ENCODE measurements around the gene LRRC75A.
"Not testable (repeated sequence)": the region's sequence is repeated elsewhere in the genome, so short reads cannot be mapped to it uniquely, and the experiment has no call there.

The LRRC75A gene

DNA sequence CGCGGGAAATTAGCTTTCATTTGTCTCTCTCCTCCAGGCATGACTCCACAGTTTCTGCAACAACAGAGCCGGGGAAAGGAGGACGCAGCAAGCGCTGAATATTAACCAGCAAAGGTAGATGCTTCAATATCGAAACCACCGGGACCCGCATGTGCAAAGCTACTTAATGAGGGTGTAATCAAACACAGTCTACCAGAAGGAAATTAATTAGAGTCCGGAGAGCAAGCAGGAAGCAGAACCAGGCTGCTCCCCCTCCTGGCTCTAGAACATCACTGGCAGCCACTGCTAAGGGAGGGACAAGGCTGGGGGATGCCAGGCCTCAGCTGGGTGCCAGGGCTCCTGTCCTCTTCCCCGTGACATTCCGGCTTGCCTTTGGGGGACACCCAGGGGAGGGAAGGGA is 21.7 kb downstream of the LRRC75A start:
- DNase-seq: no peak

DNA sequence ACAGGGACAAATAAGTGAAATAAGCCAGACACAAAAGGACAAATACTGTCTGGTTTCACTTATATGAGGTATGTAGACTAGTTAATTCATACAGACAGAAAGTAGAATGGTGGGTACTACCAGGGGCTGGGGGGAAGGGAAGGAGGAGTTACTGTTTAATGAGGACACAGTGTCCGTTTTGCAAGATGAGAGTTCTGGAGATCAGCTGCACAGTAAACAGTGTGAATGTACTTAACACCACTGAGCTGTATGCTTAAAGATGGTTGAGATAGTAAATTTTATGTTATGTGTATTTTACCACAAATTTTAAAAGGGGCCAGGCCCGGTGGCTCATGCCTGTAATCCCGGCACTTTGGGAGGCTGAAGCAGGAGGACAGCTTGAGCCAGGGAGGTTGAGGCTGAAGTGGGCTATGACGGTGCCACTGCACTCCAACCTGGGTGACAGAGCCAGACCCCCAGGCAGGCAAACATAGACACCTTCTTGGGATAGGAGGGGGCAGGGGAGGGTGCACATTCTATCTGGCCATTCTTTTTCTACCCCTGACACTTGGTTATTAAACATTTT is 23.5 kb downstream of the LRRC75A start:
- DNase-seq: no peak

DNA sequence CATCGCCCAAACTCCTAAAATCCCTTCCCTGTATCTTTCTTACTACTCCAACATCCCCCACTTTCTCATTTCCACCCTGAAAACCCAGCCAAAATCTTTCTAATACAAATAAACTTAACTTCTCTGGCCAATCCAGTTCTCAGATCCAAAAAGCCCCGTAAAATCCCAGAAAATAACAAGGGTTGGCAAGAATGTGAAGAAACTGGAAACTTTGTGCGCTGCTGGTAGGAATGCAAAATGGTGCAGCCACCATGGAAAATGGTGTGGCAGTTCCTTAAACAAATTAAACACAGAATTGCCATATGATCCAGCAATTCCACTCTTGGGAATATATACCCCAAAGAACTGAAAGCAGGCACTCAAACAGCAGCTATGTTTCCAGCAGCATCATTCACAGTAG is 24.1 kb downstream of the LRRC75A start:
- no peak for DNase-seq

DNA sequence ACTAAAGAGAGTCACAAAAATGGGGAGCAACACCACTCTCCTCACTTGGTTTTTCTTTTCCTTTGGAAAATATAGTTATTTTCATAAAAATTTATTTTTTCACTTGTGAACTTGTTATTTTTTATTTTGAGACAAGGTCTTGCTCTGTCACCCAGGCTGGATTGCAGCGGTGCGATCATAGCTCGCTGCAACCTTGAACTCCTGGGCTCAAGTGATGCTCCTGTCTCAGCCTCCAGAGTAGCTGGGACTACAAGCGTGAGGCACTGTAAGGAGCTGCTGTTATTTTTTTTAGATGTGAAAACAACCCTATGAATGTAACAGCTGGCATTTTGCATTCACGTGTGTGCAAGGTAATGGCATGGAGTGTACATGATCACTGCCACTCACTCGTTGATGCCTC is 24.9 kb downstream of the LRRC75A start:
- no peak for DNase-seq

DNA sequence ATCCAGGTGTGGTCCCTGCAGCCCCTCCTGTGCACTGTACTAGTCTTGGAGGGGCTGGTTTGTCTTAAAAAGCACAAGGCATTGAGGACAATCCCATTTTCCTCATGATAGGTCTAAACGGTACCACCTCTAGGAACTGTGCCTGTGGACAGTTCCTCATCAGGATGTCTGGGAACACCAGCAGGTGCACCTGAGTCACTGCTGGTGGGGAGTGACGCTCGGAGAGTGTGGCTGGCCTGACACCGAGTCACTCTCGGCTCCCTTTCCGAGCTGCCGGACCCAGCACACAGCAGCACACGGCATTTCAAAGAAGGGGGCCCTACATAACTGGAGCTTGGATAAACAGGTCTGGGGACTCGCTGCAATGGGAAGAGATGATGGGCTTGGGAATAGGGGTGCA is 25.6 kb downstream of the LRRC75A start:
- DNase-seq: no peak

DNA sequence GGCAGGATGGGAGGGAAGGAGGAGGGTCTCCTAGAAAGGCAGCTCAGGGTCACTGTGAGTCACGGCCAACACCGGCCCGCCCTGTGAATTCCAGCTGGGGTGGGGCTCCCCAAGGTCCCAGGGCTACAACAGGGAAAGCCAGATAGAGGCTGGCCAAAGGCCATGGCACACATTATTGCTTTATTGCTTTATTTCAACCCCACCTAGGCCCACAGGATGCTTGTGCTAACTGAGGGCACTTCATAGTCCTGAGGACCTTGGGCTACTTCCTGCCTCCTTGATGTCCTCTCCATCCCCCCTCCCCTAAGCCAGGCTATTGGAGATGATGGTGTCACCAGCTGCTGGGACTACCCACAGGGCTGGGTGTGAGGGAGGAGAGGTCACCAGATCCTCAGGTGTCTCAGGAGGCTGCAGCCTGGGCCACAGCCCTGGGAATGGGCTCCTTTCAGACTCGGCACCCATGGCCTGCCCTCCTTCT is 26.1 kb downstream of the LRRC75A start:
- no peak for DNase-seq

DNA sequence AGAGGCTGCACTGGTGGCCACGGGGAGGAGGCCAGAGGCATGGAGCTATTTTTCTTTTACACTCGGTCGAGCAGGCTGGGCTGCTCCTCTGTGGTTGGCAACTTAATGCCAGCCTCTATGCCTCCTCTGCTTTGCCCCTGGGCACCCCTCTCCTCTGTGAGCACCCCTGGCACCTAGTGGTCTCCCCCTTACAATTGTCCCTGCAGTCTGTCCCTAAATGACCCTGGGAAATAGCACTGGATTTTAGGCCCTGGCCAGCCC is 27.0 kb downstream of the LRRC75A start:
- no peak for DNase-seq

DNA sequence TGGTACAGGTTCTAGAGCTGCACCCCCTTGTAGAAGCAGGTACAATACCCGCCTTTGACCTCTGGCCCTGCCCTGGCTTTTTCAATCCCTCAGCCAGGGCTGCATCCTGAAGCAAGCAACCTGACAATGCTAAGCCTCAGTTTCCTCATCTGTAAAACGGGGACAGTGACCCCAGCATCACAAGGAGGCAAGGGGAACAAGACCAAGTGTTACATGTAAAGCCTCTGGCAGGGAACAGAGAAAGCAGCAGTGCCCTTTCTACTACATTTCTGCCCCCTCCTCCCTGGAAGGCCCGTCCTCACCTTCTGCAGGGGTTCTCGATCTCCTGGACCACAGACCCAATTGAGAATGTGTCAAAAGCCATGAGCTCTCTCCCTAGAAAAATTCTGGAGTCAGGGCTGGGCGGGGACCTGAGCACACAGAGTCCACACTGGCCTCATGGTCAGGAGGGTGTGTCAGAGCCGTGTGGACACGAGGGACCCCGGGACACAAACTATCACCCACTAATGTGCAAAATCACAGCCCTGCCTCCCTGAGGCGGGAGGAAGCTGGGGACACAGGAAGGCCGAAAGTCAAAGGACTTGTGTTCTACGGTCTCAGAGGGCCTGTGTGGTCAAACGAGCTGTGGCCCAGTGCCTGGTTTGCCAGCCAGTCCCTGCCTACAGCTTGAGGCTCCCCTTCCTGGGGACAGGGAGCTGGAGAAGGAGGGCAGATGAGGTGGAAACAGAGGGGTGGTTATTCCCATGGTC is 27.5 kb downstream of the LRRC75A start:
- no peak for DNase-seq

DNA sequence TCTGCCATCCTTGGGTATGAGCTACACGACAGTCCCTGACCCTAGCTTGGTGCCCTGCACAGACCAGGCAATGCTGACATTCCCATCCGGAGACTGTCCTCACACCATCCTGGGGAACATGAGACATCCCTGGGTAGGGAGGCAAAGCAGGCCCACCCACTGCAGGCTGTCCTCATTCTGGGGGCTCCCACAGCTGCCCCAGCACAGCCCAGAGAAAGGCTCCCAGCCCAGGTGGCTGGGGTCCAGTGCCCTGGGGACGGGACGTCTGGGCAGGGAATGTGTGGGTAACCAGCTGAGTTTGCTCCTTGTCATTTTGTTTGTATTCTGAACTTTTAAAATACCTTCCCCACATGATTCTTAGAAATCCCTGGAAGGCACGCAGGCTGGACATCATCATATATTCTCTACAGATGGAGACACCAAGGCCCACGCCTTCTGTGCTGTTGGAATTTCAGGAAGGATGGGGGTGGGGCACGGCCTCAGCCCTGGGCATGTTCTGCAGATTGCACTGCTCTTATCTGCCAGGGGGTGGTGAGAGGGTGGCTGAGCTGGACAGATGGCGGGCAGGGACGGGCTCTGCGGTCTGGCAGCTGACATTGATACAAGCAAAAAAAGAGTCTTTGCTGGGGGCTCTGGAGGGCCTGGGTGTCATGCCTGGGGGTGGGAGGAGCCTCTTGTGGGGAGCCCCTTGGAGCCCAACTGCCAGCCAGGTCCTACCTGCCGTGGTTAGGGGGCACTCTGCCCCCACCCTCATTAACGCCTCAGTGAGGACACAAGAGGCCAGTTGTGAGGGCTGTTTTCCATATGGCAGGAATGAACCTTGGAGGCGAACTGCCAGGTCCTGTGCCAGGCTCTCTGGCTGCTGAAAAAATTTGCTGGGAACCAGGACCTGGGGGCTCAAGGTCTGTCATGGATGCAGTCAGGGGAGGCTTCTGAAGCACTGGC is 28.4 kb downstream of the LRRC75A start:
- DNase-seq: no peak

DNA sequence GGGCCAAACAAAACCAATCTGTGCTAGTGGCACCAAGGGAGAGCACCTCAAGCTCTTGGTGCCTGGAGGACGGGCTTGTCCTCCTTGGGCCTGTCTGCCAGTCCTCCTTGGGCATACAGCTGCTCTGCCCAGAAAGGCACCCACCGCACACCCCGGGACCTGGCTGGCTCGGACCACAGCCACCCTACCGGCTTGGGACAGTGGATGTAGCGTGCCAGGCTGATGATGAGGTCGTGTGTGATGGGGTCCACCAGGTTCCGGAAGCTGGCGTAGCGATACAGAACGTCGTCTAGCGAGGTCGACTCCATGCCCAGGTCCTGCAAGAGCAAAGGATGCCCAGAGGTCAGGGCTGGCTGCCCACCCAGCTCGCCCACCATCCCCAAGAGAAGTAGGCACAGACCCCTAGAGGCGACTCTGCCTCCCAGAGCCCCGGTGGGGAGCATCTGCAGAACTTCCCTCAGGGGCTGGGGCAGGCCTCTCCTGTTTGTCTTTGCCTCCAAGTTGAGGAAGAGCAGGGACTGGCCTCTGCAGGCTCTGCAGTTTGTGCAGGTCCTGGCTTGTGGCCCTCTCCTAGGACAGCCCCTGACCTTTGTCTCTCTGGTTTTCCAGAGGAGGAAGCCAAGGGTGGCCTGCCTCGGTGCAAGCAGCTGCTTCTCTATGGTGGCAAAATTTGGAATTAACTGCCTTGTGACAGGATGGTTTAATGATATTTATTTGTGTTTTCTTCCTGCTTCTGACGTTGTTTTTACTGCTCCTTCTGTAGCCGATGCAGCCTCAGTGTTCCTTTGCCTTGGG is 29.7 kb downstream of the LRRC75A start:
- DNase-seq: no peak

DNA sequence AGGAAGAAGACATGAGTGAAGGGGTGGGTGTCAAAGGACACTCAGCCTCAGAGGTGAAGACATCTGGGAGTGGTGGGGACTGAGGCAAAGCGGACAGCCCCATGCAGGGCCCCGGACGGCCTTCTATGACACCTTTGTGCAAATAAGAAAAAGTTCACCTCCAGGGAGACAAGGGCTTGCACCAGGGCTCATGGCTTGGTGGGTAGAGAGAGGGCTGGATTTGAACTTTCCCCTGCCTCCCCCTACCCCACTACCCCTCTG is 30.5 kb downstream of the LRRC75A start:
- no peak for DNase-seq

DNA sequence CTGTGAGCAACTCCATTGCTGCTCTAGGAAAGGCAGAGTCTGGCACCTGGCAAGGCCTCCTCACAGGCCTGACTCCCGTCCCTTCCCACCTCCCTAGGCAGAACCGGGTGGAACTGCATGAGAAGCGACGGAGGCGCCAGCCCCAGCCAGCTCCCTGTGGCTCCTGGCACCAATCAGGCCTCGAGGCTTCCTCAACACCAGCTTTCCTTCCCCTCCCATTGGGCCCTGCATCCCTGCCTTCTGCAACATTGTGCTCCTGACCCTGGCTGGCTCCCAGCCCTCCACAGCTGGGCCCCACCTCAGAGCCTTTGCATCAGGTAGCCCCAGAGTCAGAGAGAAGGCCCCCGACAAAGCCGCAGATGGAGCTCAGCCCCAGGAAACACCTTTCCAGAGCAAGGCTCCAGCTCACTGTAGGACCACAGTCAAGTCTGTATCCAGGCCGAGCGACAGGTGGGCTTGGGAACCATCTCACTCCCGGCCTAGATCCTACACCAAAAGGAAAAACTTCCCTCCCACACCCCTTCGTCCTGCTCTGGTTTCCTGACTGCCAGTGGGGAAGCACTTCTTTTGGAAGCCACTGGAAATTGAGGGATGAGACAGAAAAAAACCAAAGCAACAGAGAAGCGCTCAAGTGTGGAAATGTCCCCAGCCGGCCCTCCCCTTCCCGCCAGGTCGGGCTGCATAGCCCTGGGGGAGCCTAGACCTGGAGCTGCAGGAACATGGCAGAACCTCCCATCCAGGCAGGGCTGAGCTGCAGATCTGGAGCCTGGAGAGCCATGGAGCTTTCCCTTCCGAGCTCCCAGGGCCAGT is 31.0 kb downstream of the LRRC75A start:
- no peak for DNase-seq

DNA sequence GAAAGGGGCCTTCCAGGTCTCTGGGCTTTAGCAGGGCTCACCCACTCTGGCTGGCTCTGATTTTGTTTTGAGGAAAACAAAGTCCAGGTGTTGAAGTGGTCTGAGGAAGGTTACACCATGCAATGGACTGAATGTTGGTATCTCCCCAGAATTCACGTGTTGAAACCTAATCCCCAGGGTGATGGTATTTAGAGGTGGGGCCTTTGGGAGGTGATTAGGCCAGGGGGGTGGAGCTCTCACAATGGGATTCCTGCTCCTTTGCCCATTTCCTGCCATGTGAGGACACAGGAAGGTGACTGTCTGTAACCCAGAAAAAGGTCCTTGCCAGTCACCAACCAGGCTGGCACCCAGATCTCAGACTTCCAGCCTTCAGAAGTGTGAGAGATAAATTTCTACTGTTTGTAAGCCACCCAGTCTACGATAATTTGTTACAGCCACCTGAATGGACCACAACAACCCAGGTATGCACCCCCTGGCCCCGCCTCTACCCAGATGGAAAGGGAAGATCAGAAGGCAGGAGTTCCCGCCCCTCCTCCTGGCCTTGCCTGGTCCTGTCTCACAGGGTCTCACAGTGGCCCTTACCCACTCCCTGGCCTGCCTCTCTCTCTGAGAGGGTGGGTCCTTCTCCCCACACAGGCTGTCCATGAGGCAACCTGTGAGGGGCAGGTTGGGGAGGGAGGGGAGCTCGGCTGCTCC is 32.0 kb downstream of the LRRC75A start:
- no peak for DNase-seq

DNA sequence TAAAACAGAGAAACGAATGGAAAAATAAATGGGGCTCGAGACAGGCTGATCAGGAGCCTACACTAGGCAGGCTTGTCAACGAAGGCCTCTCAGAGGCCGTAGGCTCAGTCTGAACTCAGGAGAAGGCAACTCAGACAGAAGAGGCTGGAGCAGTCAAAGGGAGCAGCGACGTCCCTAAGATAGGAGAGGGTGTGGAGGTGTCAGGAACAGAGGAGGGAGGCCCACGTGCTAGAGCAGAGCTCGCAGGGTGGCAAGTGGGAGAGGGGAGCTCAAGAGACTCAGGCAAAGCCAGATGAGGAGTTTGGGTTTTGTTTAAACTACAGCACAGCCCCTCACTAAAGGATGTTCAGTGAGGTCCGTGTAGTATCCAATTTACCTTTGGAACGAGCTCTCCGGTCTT is 32.7 kb downstream of the LRRC75A start:
- no peak for DNase-seq

DNA sequence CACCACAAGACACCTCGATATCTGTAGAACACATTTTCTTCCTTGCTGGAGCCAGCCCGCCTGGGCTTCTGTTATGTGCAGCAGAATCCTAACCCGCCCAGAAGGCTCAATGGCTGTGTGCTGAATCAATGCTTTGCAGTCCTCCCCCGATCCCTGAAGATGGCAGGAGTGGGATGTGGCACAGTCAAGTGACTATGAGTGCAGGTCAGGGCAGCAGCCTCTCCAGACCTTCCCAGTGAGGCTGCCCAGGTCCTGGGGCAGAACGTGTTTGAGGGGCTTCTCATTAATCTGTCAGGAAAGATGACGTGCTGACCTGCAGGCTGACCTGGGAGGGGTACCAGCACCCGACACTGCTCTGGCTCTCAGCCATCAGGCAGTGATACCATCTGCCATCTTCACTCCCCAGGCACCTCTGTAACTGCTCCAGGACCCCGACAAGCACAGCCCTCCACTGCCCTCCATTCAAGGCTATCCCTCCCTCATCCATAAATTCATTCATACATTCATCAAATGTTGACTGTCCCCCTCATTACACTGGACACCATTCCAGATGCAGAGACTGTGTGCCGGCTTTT is 35.2 kb downstream of the LRRC75A start:
- no peak for DNase-seq

DNA sequence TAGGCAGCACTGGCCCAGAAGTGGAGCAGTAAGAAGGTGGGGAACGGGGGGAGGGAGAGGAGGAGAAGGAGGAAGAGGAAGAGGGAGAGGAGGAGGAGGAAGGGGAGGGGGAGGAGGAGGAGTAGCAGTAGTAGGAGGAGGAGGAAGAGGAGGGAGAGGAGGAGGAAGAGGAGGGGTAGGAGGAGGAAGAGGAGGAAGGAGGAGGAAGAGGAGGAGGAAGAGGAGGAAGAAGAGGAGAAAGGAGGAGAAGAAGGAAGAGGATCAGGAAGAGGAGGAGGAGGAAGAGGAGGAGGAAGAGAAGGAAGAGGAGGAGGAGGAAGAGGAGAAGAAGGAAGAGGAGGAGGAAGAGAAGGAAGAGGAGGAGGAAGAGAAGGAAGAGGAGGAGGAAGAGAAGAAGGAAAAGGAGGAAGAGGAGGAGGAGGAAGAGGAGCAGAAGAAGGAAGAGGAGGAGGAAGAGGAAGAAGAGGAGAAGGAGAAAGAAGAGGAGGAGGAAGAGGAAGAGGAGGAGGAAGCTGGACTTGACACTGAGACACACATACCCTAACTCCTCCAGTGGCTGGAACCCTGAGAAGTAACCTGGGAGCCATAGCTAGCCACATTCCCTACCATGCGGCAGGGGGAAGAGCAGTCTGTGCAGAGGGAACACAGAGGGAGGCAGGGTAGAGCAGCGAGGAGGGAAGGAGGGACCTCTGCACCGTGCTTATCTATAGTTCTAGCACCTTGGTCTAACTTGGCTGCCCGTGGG is 35.8 kb downstream of the LRRC75A start:
- no peak for DNase-seq

DNA sequence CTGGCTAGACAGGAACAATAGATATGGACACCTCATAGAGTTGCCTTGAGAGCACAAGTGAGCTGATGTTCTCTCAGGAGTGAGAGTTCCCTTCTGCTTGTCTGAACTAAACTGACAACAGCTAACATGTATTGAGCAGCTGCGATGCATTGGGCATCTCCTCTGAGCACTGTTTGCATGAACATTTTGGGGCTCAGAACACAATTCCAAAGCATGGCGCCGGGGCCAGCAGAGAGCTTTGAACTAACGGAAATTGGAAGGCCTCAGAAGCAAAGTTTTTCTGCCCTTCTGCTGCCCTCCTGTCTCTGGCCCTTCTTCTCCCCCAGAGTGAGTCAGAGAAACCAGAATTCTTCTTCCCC is 38.5 kb downstream of the LRRC75A start:
- DNase-seq: no peak

DNA sequence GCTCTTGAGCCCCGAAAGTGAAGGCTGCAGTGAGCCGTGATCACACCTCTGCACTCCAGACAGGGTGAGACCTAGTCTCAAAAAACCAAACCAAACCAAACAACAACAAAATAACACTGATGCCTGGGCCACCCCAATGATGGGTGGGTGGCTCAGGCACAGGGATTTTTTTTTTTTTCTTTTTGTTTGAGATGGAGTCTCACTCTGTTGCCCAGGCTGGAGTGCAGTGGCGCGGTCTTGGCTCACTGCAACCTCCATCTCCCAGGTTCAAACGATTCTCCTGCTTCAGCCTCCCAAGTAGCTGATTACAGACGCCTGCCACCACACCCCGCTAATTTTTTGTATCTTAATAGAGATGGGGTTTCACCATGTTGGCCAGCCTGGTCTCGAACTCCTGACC is 39.7 kb downstream of the LRRC75A start:
- not testable (repeated sequence) for DNase-seq

DNA sequence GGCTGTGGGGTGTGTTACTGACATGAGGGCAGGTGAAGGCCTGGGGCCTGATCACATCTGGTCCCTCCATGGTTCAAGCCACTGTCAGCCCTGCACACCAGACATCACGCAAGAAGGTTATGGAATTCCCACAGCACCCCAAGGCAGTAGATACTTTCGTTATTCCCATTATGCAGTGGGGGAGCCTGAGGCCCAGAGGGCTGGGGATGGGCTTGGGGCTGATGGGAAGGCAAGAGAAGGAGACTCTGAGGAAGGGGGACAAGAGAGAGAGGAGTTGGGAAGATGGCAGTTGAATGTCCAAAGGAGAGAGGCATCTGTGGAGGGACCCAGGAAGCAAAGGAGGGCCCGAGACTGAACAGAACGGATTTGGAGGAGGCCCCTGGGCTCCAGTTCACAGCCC is 42.0 kb downstream of the LRRC75A start:
- DNase-seq: no peak

DNA sequence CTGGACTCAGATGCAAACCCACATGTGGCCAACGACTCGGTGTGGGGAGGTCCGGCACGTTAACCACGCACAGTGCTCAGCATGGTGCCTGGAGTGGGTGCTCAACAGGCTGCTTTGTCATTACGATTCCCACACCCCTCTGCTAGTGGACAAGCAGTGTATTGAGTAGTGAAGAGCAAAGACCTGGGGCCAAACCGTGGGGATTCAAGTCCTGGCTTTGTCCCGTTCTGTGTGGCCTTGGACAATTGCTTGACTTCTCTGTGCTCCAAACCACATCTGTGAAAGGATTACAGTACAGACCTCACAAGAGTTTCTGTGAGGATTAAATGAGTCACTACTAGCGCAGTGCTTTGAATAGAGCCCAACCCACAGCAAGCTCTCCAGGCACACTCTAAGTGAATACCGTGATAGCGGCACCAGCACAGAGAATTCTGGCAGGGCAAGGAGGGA is 42.8 kb downstream of the LRRC75A start:
- DNase-seq: no peak

DNA sequence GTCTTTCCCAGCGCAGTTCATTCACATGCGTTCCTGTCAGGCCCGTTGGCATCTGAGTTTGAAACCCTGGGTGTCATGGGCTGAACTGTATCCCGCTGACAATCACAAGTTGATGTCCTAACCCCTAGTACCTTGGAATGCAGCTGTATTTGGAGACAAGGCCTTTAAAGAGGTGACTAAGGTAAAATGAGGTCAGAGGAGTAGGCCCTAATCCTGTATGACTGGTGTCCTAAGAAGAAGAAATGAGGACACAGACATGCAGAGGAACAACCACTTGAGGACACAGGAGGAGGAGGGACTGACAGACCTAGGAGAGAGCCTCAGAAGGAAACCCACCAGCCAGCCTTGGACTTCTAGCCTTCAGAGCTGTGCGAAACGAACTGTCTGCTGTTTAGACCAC is 43.5 kb downstream of the LRRC75A start:
- no peak for DNase-seq
